ENCODE results near the gene SNRNP48. TPM values are rescaled to one million over a fixed set of nuclear protein-coding genes. Genes with fewer than 3 reads are reported as not detected.

SNRNP48 gene
- total RNA-seq, 1 experiment from 2014 or later: 26.2 TPM

- TF ChIP-seq CTCF (IDR thresholded peaks at IDR 0.05 in 2 of 3, conservative IDR thresholded peaks at IDR 0.05 in 1 of 3; ENCODE audit: borderline replicate concordance in 1 of 3, insufficient read depth in 1 of 3, low read depth in 2 of 3, low read length in 2 of 3) (no peak), ELF1 (IDR thresholded peaks at IDR 0.05; ENCODE audit: borderline replicate concordance, low read depth) (no peak), CBX3 (IDR thresholded peaks at IDR 0.05; ENCODE audit: low read depth) (no peak), SP1 (IDR thresholded peaks at IDR 0.05; ENCODE audit: low read depth) (no peak), CEBPB (IDR thresholded peaks at IDR 0.05; ENCODE audit: low read depth) (no peak), MAX (IDR thresholded peaks at IDR 0.05) (no peak), ZFX (IDR thresholded peaks at IDR 0.05) (no peak), YY1 (IDR thresholded peaks at IDR 0.05; ENCODE audit: extremely low read depth, insufficient replicate concordance, low read depth, low read length) (no peak), RAD21 (IDR thresholded peaks at IDR 0.05; ENCODE audit: low read depth) (no peak)
- TF ChIP-seq, protein P1, sequence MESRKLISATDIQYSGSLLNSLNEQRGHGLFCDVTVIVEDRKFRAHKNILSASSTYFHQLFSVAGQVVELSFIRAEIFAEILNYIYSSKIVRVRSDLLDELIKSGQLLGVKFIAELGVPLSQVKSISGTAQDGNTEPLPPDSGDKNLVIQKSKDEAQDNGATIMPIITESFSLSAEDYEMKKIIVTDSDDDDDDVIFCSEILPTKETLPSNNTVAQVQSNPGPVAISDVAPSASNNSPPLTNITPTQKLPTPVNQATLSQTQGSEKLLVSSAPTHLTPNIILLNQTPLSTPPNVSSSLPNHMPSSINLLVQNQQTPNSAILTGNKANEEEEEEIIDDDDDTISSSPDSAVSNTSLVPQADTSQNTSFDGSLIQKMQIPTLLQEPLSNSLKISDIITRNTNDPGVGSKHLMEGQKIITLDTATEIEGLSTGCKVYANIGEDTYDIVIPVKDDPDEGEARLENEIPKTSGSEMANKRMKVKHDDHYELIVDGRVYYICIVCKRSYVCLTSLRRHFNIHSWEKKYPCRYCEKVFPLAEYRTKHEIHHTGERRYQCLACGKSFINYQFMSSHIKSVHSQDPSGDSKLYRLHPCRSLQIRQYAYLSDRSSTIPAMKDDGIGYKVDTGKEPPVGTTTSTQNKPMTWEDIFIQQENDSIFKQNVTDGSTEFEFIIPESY (IDR thresholded peaks at IDR 0.05; ENCODE audit: extremely low read depth, insufficient replicate concordance, low read length): no peak
Observed at GRCh38 chr6:7572213-7572943, 17.6 kb upstream of the SNRNP48 start (continued).

All from HCT116 (cell line).